SU-DHL-6 (cell line): ENCODE data around the gene MGST1.

Source experiments
- EZH2phosphoT487 ChIP-seq: fragments of 200-600 bp; sonication (generic), shearing (Covaris generic); conservative IDR thresholded peaks from 2 replicates; pipeline ENCODE4 v1.6.1; 2018; ENCODE audit warnings: mild to moderate bottlenecking, antibody characterized with exemption, low read length, moderate library complexity, mixed read lengths
- TF ChIP-seq, protein P1 (sequence below): fragments of 200-600 bp; sonication (generic); IDR thresholded peaks from one replicate; pipeline ENCODE4 v1.5.1; 2017; ENCODE audit warnings: antibody characterized with exemption, mild to moderate bottlenecking, low read length, moderate library complexity; ENCODE audit not compliant: insufficient read depth, poor library complexity, severe bottlenecking

DNA sequence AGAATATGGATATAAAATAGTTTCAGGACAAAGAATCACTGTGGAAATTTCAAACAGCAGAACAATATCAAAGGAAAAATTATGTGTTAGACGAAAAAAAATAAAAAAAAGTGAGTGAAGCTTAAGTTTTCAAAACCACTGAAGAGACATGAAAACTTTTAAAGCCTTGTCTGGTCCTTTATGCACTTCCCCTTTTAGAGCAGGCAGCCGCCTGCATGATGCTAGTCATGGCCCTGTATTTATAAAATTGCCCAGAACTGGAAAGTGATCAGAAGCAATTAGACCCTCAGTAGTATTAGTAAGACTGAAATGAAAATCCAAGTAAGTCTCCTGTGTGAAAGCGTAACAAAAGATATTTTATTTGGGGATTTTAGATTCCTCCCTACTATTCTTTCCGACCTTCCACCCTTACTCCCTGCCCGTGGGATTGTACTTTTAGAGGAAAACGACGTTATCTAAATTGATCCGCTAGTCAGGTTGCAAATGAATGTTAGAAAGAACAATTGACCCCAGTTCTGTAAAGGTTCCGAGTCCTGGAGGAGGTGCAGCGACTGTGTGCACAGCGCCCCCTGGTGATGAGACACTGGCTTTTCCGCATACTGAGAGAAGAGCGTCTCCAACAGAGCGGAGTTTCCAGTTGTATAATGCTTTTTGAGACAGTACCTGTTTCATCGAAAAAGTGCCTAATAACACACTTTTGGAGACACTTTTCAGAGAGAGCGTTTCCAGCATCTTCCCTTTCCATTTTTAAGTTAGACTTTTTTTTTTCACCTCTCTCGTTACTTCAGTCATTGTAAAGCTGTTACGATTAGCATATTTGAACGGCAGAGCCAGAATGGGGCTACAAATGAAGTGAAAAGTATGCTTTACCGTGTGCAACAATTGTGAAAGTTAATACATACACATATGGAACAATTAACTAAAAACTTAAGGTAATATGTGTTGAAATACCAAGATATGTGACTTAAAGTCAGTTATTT is 12.4 kb downstream of the MGST1 start:
- TF ChIP-seq, protein P1, sequence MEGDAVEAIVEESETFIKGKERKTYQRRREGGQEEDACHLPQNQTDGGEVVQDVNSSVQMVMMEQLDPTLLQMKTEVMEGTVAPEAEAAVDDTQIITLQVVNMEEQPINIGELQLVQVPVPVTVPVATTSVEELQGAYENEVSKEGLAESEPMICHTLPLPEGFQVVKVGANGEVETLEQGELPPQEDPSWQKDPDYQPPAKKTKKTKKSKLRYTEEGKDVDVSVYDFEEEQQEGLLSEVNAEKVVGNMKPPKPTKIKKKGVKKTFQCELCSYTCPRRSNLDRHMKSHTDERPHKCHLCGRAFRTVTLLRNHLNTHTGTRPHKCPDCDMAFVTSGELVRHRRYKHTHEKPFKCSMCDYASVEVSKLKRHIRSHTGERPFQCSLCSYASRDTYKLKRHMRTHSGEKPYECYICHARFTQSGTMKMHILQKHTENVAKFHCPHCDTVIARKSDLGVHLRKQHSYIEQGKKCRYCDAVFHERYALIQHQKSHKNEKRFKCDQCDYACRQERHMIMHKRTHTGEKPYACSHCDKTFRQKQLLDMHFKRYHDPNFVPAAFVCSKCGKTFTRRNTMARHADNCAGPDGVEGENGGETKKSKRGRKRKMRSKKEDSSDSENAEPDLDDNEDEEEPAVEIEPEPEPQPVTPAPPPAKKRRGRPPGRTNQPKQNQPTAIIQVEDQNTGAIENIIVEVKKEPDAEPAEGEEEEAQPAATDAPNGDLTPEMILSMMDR = peak; percentile 82
- TF ChIP-seq EZH2phosphoT487 = no peak
